Neural cell (in vitro differentiated cells): Measurements from ENCODE around the gene WFDC10A. TPM values are rescaled to one million over a fixed set of nuclear protein-coding genes. Genes with fewer than 3 reads are reported as not detected.

Experiments used
- H2AFZ ChIP-seq: fragments of 200-600, 300-800 bp; sonication (generic), shearing (Covaris generic); 2 replicates; pipeline ENCODE4 v1.6.0; 2014; ENCODE audit warnings: low read depth, mild to moderate bottlenecking, antibody characterized with exemption, low read length, moderate library complexity
- H3F3A ChIP-seq: fragments of 200-600 bp; shearing (Covaris generic); 2 replicates; pipeline ENCODE4 v1.6.1; 2016; ENCODE audit warnings: mild to moderate bottlenecking, moderate library complexity, mixed read lengths, antibody characterized with exemption, low read length; ENCODE audit not compliant: insufficient read depth, poor library complexity, severe bottlenecking
- H3K27ac ChIP-seq: fragments of 200-600, 300-800 bp; sonication (generic), shearing (Covaris generic); 2 replicates; pipeline ENCODE4 v1.5.1; 2014; ENCODE audit warnings: mild to moderate bottlenecking, low read length, moderate library complexity
- H3K27me3 ChIP-seq: fragments of 300-800, 200-600 bp; sonication (generic), shearing (Covaris generic); 2 replicates; pipeline ENCODE4 v1.6.0; 2014; ENCODE audit warnings: mild to moderate bottlenecking, low read depth, low read length, moderate library complexity; ENCODE audit not compliant: insufficient read depth
- H3K36me3 ChIP-seq: fragments of 300-800, 200-600 bp; sonication (generic), shearing (Covaris generic); 2 replicates; pipeline ENCODE4 v1.5.1; 2014; ENCODE audit warnings: mild to moderate bottlenecking, antibody characterized with exemption, low read length, moderate library complexity; ENCODE audit not compliant: insufficient read depth
- H3K4me2 ChIP-seq: fragments of 300-800, 200-600 bp; sonication (generic), shearing (Covaris generic); 2 replicates; pipeline ENCODE4 v1.6.0; 2014; ENCODE audit warnings: mild to moderate bottlenecking, low read length
- H3K4me3 ChIP-seq: fragments of 300-800, 200-600 bp; sonication (generic), shearing (Covaris generic); 2 replicates; pipeline ENCODE4 v1.5.1; 2014; ENCODE audit warnings: mild to moderate bottlenecking, low read length, moderate library complexity
- H3K79me2 ChIP-seq: fragments of 200-600 bp; shearing (Covaris generic); replicated peaks from 2 replicates; pipeline ENCODE4 v1.6.0; 2014; ENCODE audit warnings: mild to moderate bottlenecking, low read length, moderate library complexity; ENCODE audit not compliant: insufficient read depth
- H3K9ac ChIP-seq: fragments of 300-800, 200-600 bp; sonication (generic), shearing (Covaris generic); 2 replicates; pipeline ENCODE4 v1.6.1; 2016; ENCODE audit warnings: mild to moderate bottlenecking, low read length, mixed read lengths
- H3K9me2 ChIP-seq: fragments of 200-600 bp; shearing (Covaris generic); 2 replicates; pipeline ENCODE4 v1.6.1; 2016; ENCODE audit warnings: mild to moderate bottlenecking, low read length, mixed read lengths; ENCODE audit not compliant: insufficient read depth
- H3K9me3 ChIP-seq: fragments of 200-600, 300-800 bp; sonication (generic), shearing (Covaris generic); 2 replicates; pipeline ENCODE4 v1.6.1; 2016; ENCODE audit warnings: mild to moderate bottlenecking, mixed run types, low read length, moderate library complexity, mixed read lengths
- H4K20me1 ChIP-seq: fragments of 200-600 bp; shearing (Covaris generic); 2 replicates; pipeline ENCODE4 v1.6.1; 2016; ENCODE audit warnings: mild to moderate bottlenecking, mixed run types; ENCODE audit not compliant: insufficient read depth
- CTCF ChIP-seq: fragments of 450-650 bp; IDR thresholded peaks from 2 replicates; pipeline ENCODE4 v1.5.1; 2014; ENCODE audit warnings: antibody characterized with exemption, mild to moderate bottlenecking, moderate library complexity; ENCODE audit not compliant: poor library complexity, severe bottlenecking
- EP300 ChIP-seq: fragments of 450-650 bp; conservative IDR thresholded peaks from 2 replicates; pipeline ENCODE4 v1.6.1; 2014; ENCODE audit warnings: antibody characterized with exemption, mild to moderate bottlenecking, moderate library complexity; ENCODE audit not compliant: poor library complexity, severe bottlenecking
- EZH2 ChIP-seq: fragments of 200-600, 300-800 bp; shearing (Covaris generic), sonication (generic); IDR thresholded peaks from 2 replicates; pipeline ENCODE4 v1.6.1; 2014; ENCODE audit warnings: antibody characterized with exemption, low read length, borderline replicate concordance, mild to moderate bottlenecking; ENCODE audit not compliant: insufficient read depth, poor library complexity, severe bottlenecking
- MXI1 ChIP-seq: fragments of 450-650 bp; conservative IDR thresholded peaks from 2 replicates; pipeline ENCODE4 v1.6.1; 2014; ENCODE audit warnings: antibody characterized with exemption, mild to moderate bottlenecking; ENCODE audit not compliant: poor library complexity, severe bottlenecking
- POLR2AphosphoS5 ChIP-seq: IDR thresholded peaks from 2 replicates; pipeline ENCODE4 v1.6.1; 2012
- RAD21 ChIP-seq: fragments of 450-650 bp; conservative IDR thresholded peaks from 2 replicates; pipeline ENCODE4 v1.6.1; 2014; ENCODE audit warnings: antibody characterized with exemption, mild to moderate bottlenecking, moderate library complexity
- SMC3 ChIP-seq: fragments of 450-650 bp; conservative IDR thresholded peaks from 2 replicates; pipeline ENCODE4 v1.6.1; 2014; ENCODE audit warnings: antibody characterized with exemption, mild to moderate bottlenecking, moderate library complexity; ENCODE audit not compliant: poor library complexity
- TAF1 ChIP-seq: IDR thresholded peaks from 2 replicates; pipeline ENCODE4 v1.6.1; 2012; ENCODE audit warnings: low read depth
- polyA plus RNA-seq: library from polyadenylated mRNA; depleted of rRNA; stranded (reverse); fragments of >200 nt; gene quantifications from 2 replicates; pipeline ENCODE4 v1.2.3, GENCODE V29; 2014
- TF ChIP-seq, protein P1 (sequence below): IDR thresholded peaks from 2 replicates; pipeline ENCODE4 v1.6.1; 2012; ENCODE audit warnings: borderline replicate concordance

WFDC10A gene
- polyA plus RNA-seq, 1 donor from 2014 or later, result not detected

DNA sequence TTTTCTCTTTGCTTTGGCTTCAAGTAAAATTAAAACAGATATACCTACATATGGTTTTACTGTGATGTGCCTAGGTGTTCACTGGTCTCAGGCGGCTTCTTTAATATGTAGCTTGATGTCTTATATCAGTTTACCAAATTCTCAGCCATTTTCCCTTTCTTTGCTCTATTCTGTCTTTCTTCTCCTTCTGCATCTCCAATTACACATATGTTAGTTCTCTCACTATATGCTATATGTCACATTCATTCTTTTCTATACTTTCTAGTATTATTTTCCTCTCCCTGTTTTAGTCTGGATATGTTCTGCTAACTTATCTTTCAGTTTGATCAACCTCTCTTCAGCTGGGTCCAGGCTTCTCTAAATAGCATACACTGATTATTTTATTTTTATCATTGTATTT is 36.0 kb upstream of the WFDC10A start:
- Histone ChIP-seq H3F3A (no peaks in the 10 kb centered on the region), H3K27me3 (no peaks in the 10 kb centered on the region), H3K9me3 (no peaks in the 10 kb centered on the region), H3K36me3 (no peaks in the 10 kb centered on the region), H3K79me2 (no peaks in the 10 kb centered on the region), H3K9me2 (no peaks in the 10 kb centered on the region), H4K20me1 (no peaks in the 10 kb centered on the region), H3K9ac (no peak overlapping the region), H3K27ac (no peak overlapping the region), H2AFZ (no peak overlapping the region), H3K4me2 (no peak overlapping the region), H3K4me3 (no peak overlapping the region)
- TF ChIP-seq CTCF, result no peak
- no peak for TF ChIP-seq MXI1
- TF ChIP-seq POLR2AphosphoS5, result no peak
- TF ChIP-seq RAD21, result no peak
- TF ChIP-seq, protein P1, sequence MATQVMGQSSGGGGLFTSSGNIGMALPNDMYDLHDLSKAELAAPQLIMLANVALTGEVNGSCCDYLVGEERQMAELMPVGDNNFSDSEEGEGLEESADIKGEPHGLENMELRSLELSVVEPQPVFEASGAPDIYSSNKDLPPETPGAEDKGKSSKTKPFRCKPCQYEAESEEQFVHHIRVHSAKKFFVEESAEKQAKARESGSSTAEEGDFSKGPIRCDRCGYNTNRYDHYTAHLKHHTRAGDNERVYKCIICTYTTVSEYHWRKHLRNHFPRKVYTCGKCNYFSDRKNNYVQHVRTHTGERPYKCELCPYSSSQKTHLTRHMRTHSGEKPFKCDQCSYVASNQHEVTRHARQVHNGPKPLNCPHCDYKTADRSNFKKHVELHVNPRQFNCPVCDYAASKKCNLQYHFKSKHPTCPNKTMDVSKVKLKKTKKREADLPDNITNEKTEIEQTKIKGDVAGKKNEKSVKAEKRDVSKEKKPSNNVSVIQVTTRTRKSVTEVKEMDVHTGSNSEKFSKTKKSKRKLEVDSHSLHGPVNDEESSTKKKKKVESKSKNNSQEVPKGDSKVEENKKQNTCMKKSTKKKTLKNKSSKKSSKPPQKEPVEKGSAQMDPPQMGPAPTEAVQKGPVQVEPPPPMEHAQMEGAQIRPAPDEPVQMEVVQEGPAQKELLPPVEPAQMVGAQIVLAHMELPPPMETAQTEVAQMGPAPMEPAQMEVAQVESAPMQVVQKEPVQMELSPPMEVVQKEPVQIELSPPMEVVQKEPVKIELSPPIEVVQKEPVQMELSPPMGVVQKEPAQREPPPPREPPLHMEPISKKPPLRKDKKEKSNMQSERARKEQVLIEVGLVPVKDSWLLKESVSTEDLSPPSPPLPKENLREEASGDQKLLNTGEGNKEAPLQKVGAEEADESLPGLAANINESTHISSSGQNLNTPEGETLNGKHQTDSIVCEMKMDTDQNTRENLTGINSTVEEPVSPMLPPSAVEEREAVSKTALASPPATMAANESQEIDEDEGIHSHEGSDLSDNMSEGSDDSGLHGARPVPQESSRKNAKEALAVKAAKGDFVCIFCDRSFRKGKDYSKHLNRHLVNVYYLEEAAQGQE, result no peak
- no peak for TF ChIP-seq EP300
- no peak for TF ChIP-seq TAF1
- no peak for TF ChIP-seq SMC3
- no peak for TF ChIP-seq EZH2

- no peaks in the 10 kb centered on the region for H3K79me2 ChIP-seq
- no peaks in the 10 kb centered on the region for H3F3A ChIP-seq
- no peak overlapping the region for H3K27ac ChIP-seq
- H3K36me3 ChIP-seq, result no peaks in the 10 kb centered on the region
- H3K4me2 ChIP-seq, result no peak overlapping the region
- H3K9ac ChIP-seq, result no peak overlapping the region
- H3K4me3 ChIP-seq, result no peak overlapping the region
- no peaks in the 10 kb centered on the region for H3K27me3 ChIP-seq
- no peak for TF ChIP-seq SMC3
- TF ChIP-seq, protein P1, result no peak
- no peak for TF ChIP-seq TAF1
- TF ChIP-seq EZH2, result no peak
- TF ChIP-seq POLR2AphosphoS5, result no peak
- no peak for TF ChIP-seq RAD21
- no peak for TF ChIP-seq EP300
- no peak for TF ChIP-seq CTCF
- no peak for TF ChIP-seq MXI1
- no peaks in the 10 kb centered on the region for H4K20me1 ChIP-seq
- H3K9me3 ChIP-seq, result no peaks in the 10 kb centered on the region
- H3K9me2 ChIP-seq, result no peaks in the 10 kb centered on the region
- no peak overlapping the region for H2AFZ ChIP-seq
These were observed 34.3 kb upstream of the WFDC10A start for GRCh38 chr20:45595235-45595634.
